Loucy (cell line): ENCODE results near the gene RHBDL3.

Source experiments
- CTCF ChIP-seq: fragments of 200-600 bp; sonication (generic); conservative IDR thresholded peaks from 2 replicates; pipeline ENCODE4 v1.5.1; 2014; ENCODE audit warnings: mild to moderate bottlenecking, antibody characterized with exemption, low read length
- EZH2phosphoT487 ChIP-seq: fragments of 200-600 bp; IDR thresholded peaks from 2 replicates; pipeline ENCODE4 v1.6.1; 2018; ENCODE audit warnings: antibody characterized with exemption, mild to moderate bottlenecking, moderate library complexity, borderline replicate concordance

DNA sequence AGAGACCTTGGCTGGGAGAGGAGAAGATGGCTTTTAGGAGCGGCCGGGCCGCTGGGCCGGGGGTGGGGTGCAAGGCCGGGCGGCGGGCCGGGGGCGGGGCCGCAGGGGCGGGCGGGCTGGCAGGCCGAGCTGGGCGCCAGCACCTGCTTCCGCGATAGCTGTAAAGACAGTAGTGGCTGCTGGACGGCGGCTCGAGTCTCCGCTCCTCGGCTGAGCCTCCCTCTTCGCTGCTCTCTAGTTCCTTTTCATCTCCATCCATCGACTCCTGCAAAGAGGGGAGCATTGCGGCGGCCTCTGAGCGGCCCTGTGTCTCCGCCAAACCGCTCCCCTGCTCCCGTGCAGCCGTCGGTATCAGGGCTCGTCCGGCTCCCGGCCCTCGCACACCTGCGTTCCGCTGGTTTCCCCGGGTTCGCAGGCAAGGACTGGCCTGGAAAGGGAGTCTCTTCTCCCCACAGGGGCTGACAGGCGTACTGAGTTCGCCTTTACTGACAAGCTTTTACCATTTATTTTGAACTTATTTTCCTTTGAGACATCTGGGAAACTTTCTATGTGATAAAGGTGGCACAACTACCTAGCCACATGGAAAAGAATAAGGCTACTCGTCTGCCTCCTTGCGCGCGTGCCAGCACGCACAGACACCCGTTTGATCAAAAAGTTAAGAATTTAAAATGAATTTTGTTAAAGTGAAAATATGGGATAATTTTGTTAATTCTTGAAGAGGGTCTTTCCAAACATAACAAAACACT lies 76.4 kb downstream of the RHBDL3 start, which contains the start of gene C17orf75:
- TF ChIP-seq CTCF (no peak), EZH2phosphoT487 (no peak)
